ENCODE measurements around the gene SWT1. TPM values are rescaled to one million over a fixed set of nuclear protein-coding genes. Genes with fewer than 3 reads are reported as not detected.

The SWT1 gene
- total RNA-seq, 1 donor from 2014 or later, result 5.5 TPM

GRCh38 chr1:185314411-185314810 lies 157.4 kb downstream of the SWT1 start:
- H3K27me3 Mint-ChIP-seq, result no peaks in the 10 kb centered on the region
- DNase-seq, result no peak
- TF ChIP-seq CTCF (IDR thresholded peaks at IDR 0.05), result no peak
- H3K9me3 Mint-ChIP-seq, result no peaks in the 10 kb centered on the region
- peaks cover 62% of the 10 kb centered on the region for H3K4me1 Mint-ChIP-seq
- peaks cover 33% of the 10 kb centered on the region for H3K36me3 Mint-ChIP-seq (ENCODE audit: low read depth)
- CTCF ChIA-PET, result interaction anchor here (0.9 to 2.1 kb wide), 4 partner anchors 246 to 366 kb away, joined by 4 to 11 read pairs (median 7); no protein-coding TSS in a partner anchor
- peak overlapping the region; percentile 97 for H3K4me3 Mint-ChIP-seq
- ATAC-seq (ENCODE audit: low read depth), result no peak
- no peak overlapping the region for H3K27ac Mint-ChIP-seq
- POLR2A ChIA-PET, result interaction anchor here (0.6 to 2.1 kb wide), 4 partner anchors 92 to 379 kb away, joined by 3 to 10 read pairs (median 3); no protein-coding TSS in a partner anchor
- intact Hi-C loops (cut with micrococcal nuclease), result loop anchor here (2.0 to 10.0 kb wide), 2 partner anchors 20 to 210 kb away; no protein-coding TSS in a partner anchor

GRCh38 chr1:185315445-185316071 lies 158.6 kb downstream of the SWT1 start:
- DNase-seq (no peak), ATAC-seq (ENCODE audit: low read depth) (no peak)
- Mint-ChIP-seq H3K9me3 (no peaks in the 10 kb centered on the region), H3K4me1 (peaks cover 62% of the 10 kb centered on the region), H3K36me3 (ENCODE audit: low read depth) (peaks cover 26% of the 10 kb centered on the region), H3K27ac (peak overlapping the region; percentile 98), H3K4me3 (peak overlapping the region; percentile 97), H3K27me3 (no peaks in the 10 kb centered on the region)
- intact Hi-C loops (cut with micrococcal nuclease), result loop anchor here (2.0 to 10.0 kb wide), 5 partner anchors 21 to 343 kb away; partner anchors contain the start of gene RNF2
- ChIA-PET POLR2A (interaction anchor here (1.0 to 3.7 kb wide), 17 partner anchors 22 to 1264 kb away, joined by 3 to 81 read pairs (median 33); partner anchors contain the start of genes SWT1, TRMT1L and TSEN15), CTCF (interaction anchor here (0.8 to 4.1 kb wide), 7 partner anchors 23 to 379 kb away, joined by 3 to 49 read pairs (median 6); no protein-coding TSS in a partner anchor)
- no peak for TF ChIP-seq CTCF (IDR thresholded peaks at IDR 0.05)

GRCh38 chr1:185316163-185317033 lies 159.4 kb downstream of the SWT1 start:
- peak overlapping the region; percentile 97 for H3K4me3 Mint-ChIP-seq
- H3K36me3 Mint-ChIP-seq (ENCODE audit: low read depth), result peaks cover 20% of the 10 kb centered on the region
- peak; percentile 49 for ATAC-seq (ENCODE audit: low read depth)
- H3K27me3 Mint-ChIP-seq, result no peaks in the 10 kb centered on the region
- ChIA-PET CTCF (interaction anchor here (0.5 to 4.1 kb wide), 17 partner anchors 22 to 378 kb away, joined by 3 to 49 read pairs (median 5); no protein-coding TSS in a partner anchor), POLR2A (interaction anchor here (0.6 to 3.7 kb wide), 40 partner anchors 9 to 1265 kb away, joined by 3 to 81 read pairs (median 6); partner anchors contain the start of genes EDEM3, SWT1, TPR and TRMT1L)
- peaks cover 56% of the 10 kb centered on the region for H3K4me1 Mint-ChIP-seq
- peaks cover 2% of the 10 kb centered on the region for H3K9me3 Mint-ChIP-seq
- intact Hi-C loops (cut with micrococcal nuclease), result loop anchor here (1.0 to 10.0 kb wide), 18 partner anchors 23 to 1059 kb away; partner anchors contain the start of genes ODR4, RNF2, SWT1 and TPR
- DNase-seq, result peak; percentile 83
- peak overlapping the region; percentile 98 for H3K27ac Mint-ChIP-seq
- TF ChIP-seq CTCF (IDR thresholded peaks at IDR 0.05), result no peak

- peaks cover 2% of the 10 kb centered on the region for H3K9me3 Mint-ChIP-seq
- POLR2A ChIA-PET, result interaction anchor here (0.6 to 3.7 kb wide), 46 partner anchors 9 to 1266 kb away, joined by 3 to 81 read pairs (median 6); partner anchors contain the start of genes EDEM3, SWT1, TPR and TRMT1L
- DNase-seq, result peak; percentile 90
- H3K36me3 Mint-ChIP-seq (ENCODE audit: low read depth), result peaks cover 14% of the 10 kb centered on the region
- ATAC-seq (ENCODE audit: low read depth), result peak; percentile 73
- no peaks in the 10 kb centered on the region for H3K27me3 Mint-ChIP-seq
- CTCF ChIA-PET, result interaction anchor here (0.5 to 4.1 kb wide), 18 partner anchors 21 to 377 kb away, joined by 3 to 49 read pairs (median 5); no protein-coding TSS in a partner anchor
- intact Hi-C loops (cut with micrococcal nuclease), result loop anchor here (1.0 to 10.0 kb wide), 18 partner anchors 22 to 1058 kb away; partner anchors contain the start of genes ODR4, RNF2, SWT1 and TPR
- peaks cover 49% of the 10 kb centered on the region for H3K4me1 Mint-ChIP-seq
- H3K27ac Mint-ChIP-seq, result peak within 1 kb of the TSS; percentile 98
- peak within 1 kb of the TSS; percentile 97 for H3K4me3 Mint-ChIP-seq
- TF ChIP-seq CTCF (IDR thresholded peaks at IDR 0.05), result no peak
Observed at GRCh38 chr1:185317034-185317885, 160.3 kb downstream of the SWT1 start, which contains the start of gene IVNS1ABP. Gene IVNS1ABP (minus strand): TSS chr1:185317243. CDS start chr1:185309493, 7,750 bp downstream.

Measured in activated B cell treated with CpG ODN at 0.5 μM for 24 hours (primary cell).